Measurements from ENCODE around the gene CUTC. TPM values are rescaled to one million over a fixed set of nuclear protein-coding genes. Genes with fewer than 3 reads are reported as not detected.

Gene CUTC
- total RNA-seq, 1 experiment from 2014 or later, result 15.0 TPM

GRCh38 chr10:99805190-99805589 lies 73.2 kb downstream of the CUTC start:
- intact Hi-C loops (cut with micrococcal nuclease), result no loop called here
- BruUV-seq (replicated peaks), result no TSS peak
- Mint-ChIP-seq H3K4me3 (ENCODE audit: unreplicated experiment) (no peak overlapping the region), H3K36me3 (ENCODE audit: insufficient read depth, unreplicated experiment) (no peaks in the 10 kb centered on the region), H3K9me3 (ENCODE audit: unreplicated experiment) (no peaks in the 10 kb centered on the region), H3K4me1 (ENCODE audit: insufficient read depth, unreplicated experiment) (no peaks in the 10 kb centered on the region), H3K27me3 (ENCODE audit: insufficient read depth, unreplicated experiment) (no peaks in the 10 kb centered on the region), H3K27ac (ENCODE audit: low read depth, unreplicated experiment) (no peak overlapping the region)
- POLR2A ChIA-PET, result interaction anchor here (1.1 kb wide), 1 partner anchor 8 kb away, joined by 3 read pairs; no protein-coding TSS in a partner anchor
- no peak for DNase-seq (ENCODE audit: unreplicated experiment)
- CTCF ChIA-PET, result no interaction called here
- no peak for TF ChIP-seq CTCF (IDR thresholded peaks at IDR 0.05; ENCODE audit: unreplicated experiment)

Other genes with a start within 250 kb of the CUTC start
- not detected in 2 replicates for gene NKX2-3, start 199.3 kb upstream of the CUTC start, total RNA-seq (2022)
- 36.9 and 46.3 TPM in 2 replicates for gene SLC25A28, start 111.8 kb upstream of the CUTC start, total RNA-seq (2022)
- gene ENTPD7, start 72.7 kb upstream of the CUTC start, total RNA-seq (2022), result 18.3 and 29.0 TPM in 2 replicates
- 50.7 and 55.3 TPM in 2 replicates for gene COX15, start 107 bp upstream of the CUTC start, total RNA-seq (2022)
- 6.3 and 7.4 TPM in 2 replicates for gene ABCC2, start 50.4 kb downstream of the CUTC start, total RNA-seq (2022)

Data from MCF 10A (cell line).